Osteocyte (in vitro differentiated cells): ENCODE measurements around the gene FAM227B. TPM values are rescaled to one million over a fixed set of nuclear protein-coding genes. Genes with fewer than 3 reads are reported as not detected.

Experiments used
- DNase-seq: peaks from one replicate; pipeline ENCODE4 v3.0.0; 2021; ENCODE audit warnings: mixed read lengths; ENCODE audit not compliant: unreplicated experiment; ENCODE audit errors: extremely low spot score
- H3K27ac Mint-ChIP-seq: one replicate; pipeline ENCODE4 v1.8.0; 2021; ENCODE audit warnings: mild to moderate bottlenecking, mixed read lengths; ENCODE audit not compliant: unreplicated experiment
- H3K27me3 Mint-ChIP-seq: one replicate; pipeline ENCODE4 v1.8.0; 2021; ENCODE audit warnings: mixed read lengths; ENCODE audit not compliant: unreplicated experiment
- H3K36me3 Mint-ChIP-seq: one replicate; pipeline ENCODE4 v1.8.0; 2021; ENCODE audit warnings: mixed read lengths; ENCODE audit not compliant: unreplicated experiment
- H3K4me1 Mint-ChIP-seq: one replicate; pipeline ENCODE4 v1.8.0; 2021; ENCODE audit warnings: mixed read lengths; ENCODE audit not compliant: unreplicated experiment
- H3K4me3 Mint-ChIP-seq: one replicate; pipeline ENCODE4 v1.8.0; 2021; ENCODE audit warnings: mild to moderate bottlenecking, moderate library complexity, mixed read lengths; ENCODE audit not compliant: unreplicated experiment
- H3K9me3 Mint-ChIP-seq: one replicate; pipeline ENCODE4 v1.8.0; 2021; ENCODE audit warnings: mixed read lengths; ENCODE audit not compliant: unreplicated experiment
- CTCF ChIP-seq: fragments of 200-600 bp; sonication (generic); IDR thresholded peaks from 2 replicates; pipeline ENCODE4 v1.5.0; 2021; ENCODE audit warnings: antibody characterized with exemption, mild to moderate bottlenecking, moderate library complexity
- total RNA-seq: library from RNA; stranded (reverse); gene quantifications from 2 replicates; pipeline ENCODE4 v1.2.1, GENCODE V29; 2021

Gene FAM227B
- total RNA-seq, 1 donor from 2014 or later, result 3.0 TPM

GRCh38 chr15:49427372-49427771 lies 193.2 kb downstream of the FAM227B start:
- H3K36me3 Mint-ChIP-seq, result no peaks in the 10 kb centered on the region
- no peak overlapping the region for H3K4me3 Mint-ChIP-seq
- no peak for DNase-seq
- no peaks in the 10 kb centered on the region for H3K4me1 Mint-ChIP-seq
- TF ChIP-seq CTCF, result no peak
- no peaks in the 10 kb centered on the region for H3K9me3 Mint-ChIP-seq
- H3K27ac Mint-ChIP-seq, result no peak overlapping the region
- peaks cover 5% of the 10 kb centered on the region for H3K27me3 Mint-ChIP-seq

GRCh38 chr15:49424954-49425353 lies 195.7 kb downstream of the FAM227B start:
- Mint-ChIP-seq H3K27ac (no peak overlapping the region), H3K9me3 (no peaks in the 10 kb centered on the region), H3K27me3 (no peaks in the 10 kb centered on the region), H3K36me3 (no peaks in the 10 kb centered on the region), H3K4me1 (peaks cover 2% of the 10 kb centered on the region), H3K4me3 (no peak overlapping the region)
- no peak for DNase-seq
- TF ChIP-seq CTCF, result no peak

- H3K4me3 Mint-ChIP-seq, result no peak overlapping the region
- H3K4me1 Mint-ChIP-seq, result peaks cover 2% of the 10 kb centered on the region
- H3K27ac Mint-ChIP-seq, result no peak overlapping the region
- no peaks in the 10 kb centered on the region for H3K27me3 Mint-ChIP-seq
- H3K9me3 Mint-ChIP-seq, result no peaks in the 10 kb centered on the region
- no peak for DNase-seq
- TF ChIP-seq CTCF, result no peak
- H3K36me3 Mint-ChIP-seq, result no peaks in the 10 kb centered on the region
Observed at GRCh38 chr15:49423901-49424550, 196.6 kb downstream of the FAM227B start.

GRCh38 chr15:49423021-49423420 lies 197.6 kb downstream of the FAM227B start, which contains the start of gene FGF7:
Gene FGF7, plus strand, starts transcription at chr15:49423242. Its CDS starts 1,056 bp downstream, at chr15:49424298.
- DNase-seq, result no peak
- H3K27ac Mint-ChIP-seq, result no peak within 1 kb of the TSS
- H3K4me3 Mint-ChIP-seq, result peak within 1 kb of the TSS; percentile 41
- peaks cover 2% of the 10 kb centered on the region for H3K4me1 Mint-ChIP-seq
- TF ChIP-seq CTCF, result no peak
- no peaks in the 10 kb centered on the region for H3K9me3 Mint-ChIP-seq
- no peaks in the 10 kb centered on the region for H3K36me3 Mint-ChIP-seq
- no peaks in the 10 kb centered on the region for H3K27me3 Mint-ChIP-seq

GRCh38 chr15:49421991-49422390 lies 198.6 kb downstream of the FAM227B start:
- Mint-ChIP-seq H3K4me3 (peak overlapping the region; percentile 41), H3K27ac (no peak overlapping the region), H3K9me3 (no peaks in the 10 kb centered on the region), H3K4me1 (peaks cover 2% of the 10 kb centered on the region), H3K27me3 (no peaks in the 10 kb centered on the region), H3K36me3 (no peaks in the 10 kb centered on the region)
- TF ChIP-seq CTCF, result peak; percentile 88
- peak; percentile 82 for DNase-seq
